ENCODE results near the gene SLC35B1.

DNA sequence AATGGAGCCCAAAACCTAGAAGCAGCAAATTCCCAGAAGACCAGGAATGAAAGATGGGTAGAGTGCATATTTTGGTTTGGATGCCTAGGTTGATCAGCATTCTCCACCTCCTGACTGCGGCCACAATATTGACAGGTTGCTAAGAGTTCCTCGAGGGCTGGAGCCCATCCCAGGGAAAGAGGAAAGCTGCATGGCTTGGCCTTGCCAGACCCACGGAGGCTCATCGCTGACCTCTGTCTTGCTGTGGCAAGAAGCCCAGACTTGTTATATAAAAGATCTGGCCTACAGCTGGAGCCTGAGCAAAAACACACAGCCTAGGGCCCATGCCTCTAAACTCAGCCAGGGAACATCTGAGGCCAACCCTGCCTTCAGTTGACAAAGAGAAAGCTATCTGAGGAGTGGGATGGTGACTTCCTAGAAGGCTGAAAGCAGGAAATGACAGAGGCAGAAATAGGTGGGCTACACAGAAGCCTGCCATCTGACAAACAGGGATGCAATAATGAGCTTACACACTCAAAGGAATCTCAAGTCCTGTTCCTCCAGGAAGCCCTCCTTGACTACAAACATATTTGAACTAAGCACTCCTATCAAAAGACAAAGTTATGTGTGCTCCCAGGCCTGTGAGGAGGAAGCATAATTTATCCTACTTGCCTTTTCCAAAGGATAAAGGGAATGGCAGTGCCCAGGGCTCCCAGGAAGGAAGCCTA, 22.5 kb upstream of the SLC35B1 start:
- TF ChIP-seq, protein P1, sequence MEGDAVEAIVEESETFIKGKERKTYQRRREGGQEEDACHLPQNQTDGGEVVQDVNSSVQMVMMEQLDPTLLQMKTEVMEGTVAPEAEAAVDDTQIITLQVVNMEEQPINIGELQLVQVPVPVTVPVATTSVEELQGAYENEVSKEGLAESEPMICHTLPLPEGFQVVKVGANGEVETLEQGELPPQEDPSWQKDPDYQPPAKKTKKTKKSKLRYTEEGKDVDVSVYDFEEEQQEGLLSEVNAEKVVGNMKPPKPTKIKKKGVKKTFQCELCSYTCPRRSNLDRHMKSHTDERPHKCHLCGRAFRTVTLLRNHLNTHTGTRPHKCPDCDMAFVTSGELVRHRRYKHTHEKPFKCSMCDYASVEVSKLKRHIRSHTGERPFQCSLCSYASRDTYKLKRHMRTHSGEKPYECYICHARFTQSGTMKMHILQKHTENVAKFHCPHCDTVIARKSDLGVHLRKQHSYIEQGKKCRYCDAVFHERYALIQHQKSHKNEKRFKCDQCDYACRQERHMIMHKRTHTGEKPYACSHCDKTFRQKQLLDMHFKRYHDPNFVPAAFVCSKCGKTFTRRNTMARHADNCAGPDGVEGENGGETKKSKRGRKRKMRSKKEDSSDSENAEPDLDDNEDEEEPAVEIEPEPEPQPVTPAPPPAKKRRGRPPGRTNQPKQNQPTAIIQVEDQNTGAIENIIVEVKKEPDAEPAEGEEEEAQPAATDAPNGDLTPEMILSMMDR (conservative IDR thresholded peaks at IDR 0.05): no peak
- TF ChIP-seq ZFX (IDR thresholded peaks at IDR 0.05): no peak

Measured in C4-2B (cell line).